Sigmoid colon (tissue), 4 donors: ENCODE measurements around the gene MAGI2.

Experiments used
- CTCF ChIP-seq, 4 experiments: fragments of 450-650 bp in 3 of 4; fragments of 200-600 bp in 1 of 4; IDR thresholded peaks; one replicate each; pipeline ENCODE4 v1.5.1; 2016 to 2019; ENCODE audit warnings: antibody characterized with exemption in 4 of 4, mild to moderate bottlenecking in 3 of 4, moderate library complexity in 2 of 4
- POLR2A ChIP-seq, 2 donors: fragments of 450-650 bp; IDR thresholded peaks; one replicate each; pipeline ENCODE4 v1.6.1; 2016; ENCODE audit warnings: antibody characterized with exemption in 2 of 2, mild to moderate bottlenecking in 2 of 2, moderate library complexity in 2 of 2
- POLR2AphosphoS5 ChIP-seq, 4 donors: sonication (generic); formaldehyde crosslinking; IDR thresholded peaks; one replicate each; pipeline ENCODE4 v1.6.1; 2017; ENCODE audit warnings: antibody characterized with exemption in 4 of 4

- TF ChIP-seq CTCF (IDR thresholded peaks at IDR 0.05) (no peak), POLR2AphosphoS5 (IDR thresholded peaks at IDR 0.05) (no peak), POLR2A (IDR thresholded peaks at IDR 0.05) (no peak)
These were observed 917.8 kb downstream of the MAGI2 start for GRCh38 chr7:78535655-78536054.
